ENCODE measurements around the gene CHAT.
A peak's percentile ranks its signal among the peaks of the same experiment; 100 is the strongest.

Gene CHAT

DNA sequence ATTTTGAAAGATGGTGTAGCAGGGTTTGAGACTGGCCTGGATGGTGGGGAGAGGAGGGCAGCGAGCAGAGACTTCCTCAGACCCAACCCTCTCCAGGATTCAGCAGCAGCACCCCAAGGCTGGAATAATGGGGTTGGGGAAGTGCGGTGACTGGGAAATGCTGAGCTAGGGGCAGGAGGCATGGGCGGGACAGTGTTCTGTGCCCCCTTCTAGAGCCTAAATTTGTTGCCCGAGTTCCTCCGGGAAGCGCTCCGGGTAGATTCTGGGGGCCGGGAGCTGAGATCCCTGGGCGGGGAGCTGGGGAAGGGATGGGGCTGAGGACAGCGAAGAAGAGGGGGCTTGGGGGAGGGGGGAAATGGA lies at the start of gene CHAT:
Gene CHAT, plus strand, starts transcription at position 156 of the 360 bp plus-strand sequence. Its CDS starts 153 bp downstream, at position 309.
- DNase-seq, result no peak

- DNase-seq, result no peak
Observed at GRCh38 chr10:49564461-49565009, 49.3 kb upstream of the CHAT start.

GRCh38 chr10:49567810-49568209 lies 46.0 kb upstream of the CHAT start:
- no peak for DNase-seq

GRCh38 chr10:49568235-49568634 lies 45.6 kb upstream of the CHAT start:
- no peak for DNase-seq

- DNase-seq, result no peak
Observed at GRCh38 chr10:49569031-49569631, 44.7 kb upstream of the CHAT start.

DNA sequence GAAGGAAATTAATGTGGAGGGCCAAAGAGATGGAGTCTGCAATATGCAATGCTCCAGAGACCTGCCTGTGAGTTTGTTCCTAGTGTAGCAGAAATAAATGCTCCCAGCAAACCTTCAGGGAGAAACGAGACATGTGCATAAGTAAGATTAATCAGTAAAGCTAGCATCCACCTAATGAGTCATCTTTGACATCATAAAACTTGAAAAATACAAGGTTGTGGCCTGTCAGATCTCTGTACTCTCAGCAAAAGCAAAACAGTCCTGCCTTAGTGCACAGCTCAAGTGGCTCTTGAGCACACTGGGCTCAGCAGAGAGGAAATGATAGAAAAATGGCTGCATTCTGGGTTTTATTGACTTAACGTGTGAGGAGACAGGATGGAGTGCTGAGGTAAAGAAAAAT lies 42.4 kb upstream of the CHAT start:
- DNase-seq, result no peak

DNA sequence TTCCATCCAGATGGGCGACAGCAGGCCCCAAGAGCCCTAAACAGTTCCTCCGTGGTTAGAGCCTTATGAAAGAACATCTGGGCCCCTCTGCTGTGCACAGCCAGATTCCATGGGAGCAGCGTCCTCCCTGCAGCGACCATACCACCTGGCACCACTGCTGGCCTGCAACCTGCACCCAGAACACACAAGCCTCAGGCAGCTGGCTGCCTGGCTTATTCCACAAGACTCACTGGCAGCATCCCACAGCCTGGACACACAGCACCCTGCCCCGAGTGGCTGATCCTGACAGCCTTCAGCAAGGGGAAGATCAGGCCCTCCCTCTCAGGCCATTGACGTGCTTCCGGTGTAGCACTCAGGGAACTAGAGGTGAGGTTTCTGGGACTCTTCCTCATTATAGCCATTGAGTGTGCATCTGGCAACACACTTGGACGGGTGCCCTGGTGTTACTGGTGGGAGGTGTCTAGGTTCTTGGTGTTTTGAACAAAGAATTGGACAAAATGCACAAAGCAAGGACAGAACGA lies 41.2 kb upstream of the CHAT start:
- DNase-seq, result no peak

DNA sequence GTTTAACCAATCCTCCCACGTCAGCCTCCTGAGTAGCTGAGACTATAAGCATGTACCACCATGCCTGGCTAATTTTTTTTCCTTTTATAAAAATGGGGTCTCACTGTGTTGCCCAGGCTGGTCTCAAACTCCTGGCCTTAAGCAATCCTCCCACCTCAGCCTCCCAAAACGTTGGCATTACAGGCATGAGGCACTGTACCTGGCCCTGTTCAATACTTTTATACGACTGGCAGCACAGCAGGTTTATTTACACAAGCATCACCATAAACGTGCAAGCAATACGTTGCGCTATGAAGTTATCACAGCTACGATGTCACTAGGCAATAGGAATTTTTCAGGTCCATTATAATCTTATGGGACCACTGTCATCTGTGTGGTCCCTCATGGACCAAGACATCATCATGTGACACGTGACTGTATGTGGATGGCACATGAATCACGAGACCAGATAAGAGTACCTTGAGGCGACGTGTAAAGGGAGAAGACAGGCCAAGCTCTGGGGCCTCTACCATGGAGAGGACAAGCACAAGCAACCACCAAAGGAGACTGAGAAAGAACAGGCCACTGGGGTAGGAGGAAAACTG lies 38.3 kb upstream of the CHAT start:
- DNase-seq, result no peak

GRCh38 chr10:49577182-49577925 lies 36.5 kb upstream of the CHAT start:
- no peak for DNase-seq

GRCh38 chr10:49578392-49578791 lies 35.4 kb upstream of the CHAT start:
- DNase-seq, result no peak

GRCh38 chr10:49579621-49580020 lies 34.2 kb upstream of the CHAT start:
- no peak for DNase-seq

GRCh38 chr10:49585387-49585786 lies 28.4 kb upstream of the CHAT start:
- peak; percentile 9 for DNase-seq

- no peak for DNase-seq
Observed at GRCh38 chr10:49587981-49588380, 25.9 kb upstream of the CHAT start.

GRCh38 chr10:49592726-49593563 lies 20.9 kb upstream of the CHAT start:
- DNase-seq, result peak; percentile 18

- no peak for DNase-seq
Observed at GRCh38 chr10:49593564-49593875, 20.3 kb upstream of the CHAT start.

GRCh38 chr10:49593998-49594397 lies 19.8 kb upstream of the CHAT start:
- DNase-seq, result no peak

GRCh38 chr10:49594594-49594993 lies 19.2 kb upstream of the CHAT start:
- DNase-seq, result peak; percentile 60

- no peak for DNase-seq
Observed at GRCh38 chr10:49595003-49595712, 18.7 kb upstream of the CHAT start.

- no peak for DNase-seq
Observed at GRCh38 chr10:49595713-49596492, 17.9 kb upstream of the CHAT start.

DNA sequence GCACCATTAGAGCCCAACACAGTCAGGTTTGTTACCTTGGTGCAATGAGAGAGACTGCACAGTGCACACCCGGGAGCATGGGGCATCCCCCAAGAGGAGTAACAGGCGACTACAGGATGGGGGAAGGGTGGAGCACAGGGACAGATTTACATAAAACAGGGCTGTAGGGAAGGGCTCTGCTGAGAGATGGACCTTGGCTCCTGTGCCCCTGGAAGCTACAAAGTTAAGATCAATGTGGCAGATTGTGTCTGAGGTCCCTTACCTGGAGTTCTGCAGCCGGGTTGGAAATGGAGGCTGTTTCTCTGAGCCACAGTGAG lies 17.4 kb upstream of the CHAT start:
- DNase-seq, result no peak

GRCh38 chr10:49596836-49597235 lies 17.0 kb upstream of the CHAT start:
- no peak for DNase-seq

All from kidney glomerular epithelial cell (primary cell).